Ectodermal cell (in vitro differentiated cells): ENCODE results near the gene RGS18.

ENCODE experiments used
- H3K27ac ChIP-seq: 2 replicates; pipeline ENCODE4 v1.7.0; 2013; ENCODE audit warnings: mild to moderate bottlenecking, low read depth, low read length; ENCODE audit not compliant: insufficient read depth, poor library complexity, severe bottlenecking
- H3K27me3 ChIP-seq: 2 replicates; pipeline ENCODE4 v1.7.0; 2013; ENCODE audit warnings: mild to moderate bottlenecking, low read length; ENCODE audit not compliant: insufficient read depth, control insufficient read depth, poor library complexity, severe bottlenecking
- H3K36me3 ChIP-seq: one replicate; pipeline ENCODE4 v1.7.0; 2013; ENCODE audit warnings: low read length; ENCODE audit not compliant: control insufficient read depth, insufficient read depth
- H3K4me1 ChIP-seq: one replicate; pipeline ENCODE4 v1.7.0; 2013; ENCODE audit warnings: low read length; ENCODE audit not compliant: control insufficient read depth, insufficient read depth
- H3K4me3 ChIP-seq: 2 replicates; pipeline ENCODE4 v1.7.0; 2013; ENCODE audit warnings: low read depth, low read length, control low read depth; ENCODE audit not compliant: insufficient read depth
- H3K9me3 ChIP-seq: 2 replicates; pipeline ENCODE4 v1.7.0; 2013; ENCODE audit warnings: mild to moderate bottlenecking, low read length, moderate library complexity; ENCODE audit not compliant: control insufficient read depth
- WGBS, 2 experiments: methylation state at CpG; one replicate each; pipeline ENCODE4 v1.1.7; 2013; ENCODE audit warnings: missing lambda C conversion rate in 2 of 2; 5-methylcytosine and 5-hydroxymethylcytosine counted together

Gene RGS18

GRCh38 chr1:192131914-192132313 lies 26.3 kb upstream of the RGS18 start:
- Histone ChIP-seq H3K27ac (no peak overlapping the region), H3K27me3 (no peaks in the 10 kb centered on the region), H3K4me3 (no peak overlapping the region), H3K4me1 (no peaks in the 10 kb centered on the region), H3K9me3 (no peaks in the 10 kb centered on the region), H3K36me3 (no peaks in the 10 kb centered on the region)
- WGBS, 2 experiments = 85 to 90% methylated on average over 4 of the region's 4 CpGs

GRCh38 chr1:192133350-192133926 lies 24.8 kb upstream of the RGS18 start:
- no peaks in the 10 kb centered on the region for H3K4me1 ChIP-seq
- H3K9me3 ChIP-seq = no peaks in the 10 kb centered on the region
- no peaks in the 10 kb centered on the region for H3K36me3 ChIP-seq
- no peak overlapping the region for H3K4me3 ChIP-seq
- H3K27me3 ChIP-seq = no peaks in the 10 kb centered on the region
- H3K27ac ChIP-seq = no peak overlapping the region
- no CpG with 5 or more reads among the region's 1 CpG for WGBS, 2 experiments

GRCh38 chr1:192140382-192140781 lies 17.9 kb upstream of the RGS18 start:
- Histone ChIP-seq H3K27ac (no peak overlapping the region), H3K9me3 (no peaks in the 10 kb centered on the region), H3K36me3 (no peaks in the 10 kb centered on the region), H3K27me3 (no peaks in the 10 kb centered on the region), H3K4me3 (no peak overlapping the region), H3K4me1 (no peaks in the 10 kb centered on the region)
- WGBS, 2 experiments = 88 to 100% methylated on average over 1 of the region's 1 CpG

- H3K9me3 ChIP-seq = no peaks in the 10 kb centered on the region
- H3K4me3 ChIP-seq = no peak overlapping the region
- no peaks in the 10 kb centered on the region for H3K27me3 ChIP-seq
- H3K27ac ChIP-seq = no peak overlapping the region
- 89 to 94% methylated on average over 3 of the region's 3 CpGs for WGBS, 2 experiments
- H3K36me3 ChIP-seq = no peaks in the 10 kb centered on the region
- H3K4me1 ChIP-seq = no peaks in the 10 kb centered on the region
Measured at GRCh38 chr1:192147221-192147620, 11.0 kb upstream of the RGS18 start.

- 95 to 100% methylated on average over 1 of the region's 1 CpG for WGBS, 2 experiments
- H3K27me3 ChIP-seq = no peaks in the 10 kb centered on the region
- H3K4me3 ChIP-seq = no peak overlapping the region
- no peak overlapping the region for H3K27ac ChIP-seq
- no peaks in the 10 kb centered on the region for H3K36me3 ChIP-seq
- no peaks in the 10 kb centered on the region for H3K4me1 ChIP-seq
- H3K9me3 ChIP-seq = no peaks in the 10 kb centered on the region
Measured at GRCh38 chr1:192147696-192148095, 10.6 kb upstream of the RGS18 start.

GRCh38 chr1:192151176-192151575 lies 7.1 kb upstream of the RGS18 start:
- 88 to 90% methylated on average over 2 of the region's 2 CpGs for WGBS, 2 experiments
- H3K36me3 ChIP-seq = no peaks in the 10 kb centered on the region
- H3K4me1 ChIP-seq = no peaks in the 10 kb centered on the region
- H3K4me3 ChIP-seq = no peak overlapping the region
- no peaks in the 10 kb centered on the region for H3K27me3 ChIP-seq
- no peaks in the 10 kb centered on the region for H3K9me3 ChIP-seq
- H3K27ac ChIP-seq = no peak overlapping the region

GRCh38 chr1:192153276-192153675 lies 5.0 kb upstream of the RGS18 start:
- H3K9me3 ChIP-seq = no peaks in the 10 kb centered on the region
- no peaks in the 10 kb centered on the region for H3K36me3 ChIP-seq
- no peak overlapping the region for H3K4me3 ChIP-seq
- H3K27ac ChIP-seq = no peak overlapping the region
- no peaks in the 10 kb centered on the region for H3K4me1 ChIP-seq
- no peaks in the 10 kb centered on the region for H3K27me3 ChIP-seq

- Histone ChIP-seq H3K27ac (no peak overlapping the region), H3K4me1 (no peaks in the 10 kb centered on the region), H3K9me3 (no peaks in the 10 kb centered on the region), H3K4me3 (no peak overlapping the region), H3K36me3 (no peaks in the 10 kb centered on the region), H3K27me3 (no peaks in the 10 kb centered on the region)
Measured at GRCh38 chr1:192157067-192157466, 1.2 kb upstream of the RGS18 start.

GRCh38 chr1:192159014-192159413 lies 752 bp downstream of the RGS18 start:
- no peaks in the 10 kb centered on the region for H3K9me3 ChIP-seq
- H3K27ac ChIP-seq = no peak overlapping the region
- H3K27me3 ChIP-seq = no peaks in the 10 kb centered on the region
- no peaks in the 10 kb centered on the region for H3K4me1 ChIP-seq
- H3K4me3 ChIP-seq = no peak overlapping the region
- H3K36me3 ChIP-seq = no peaks in the 10 kb centered on the region
- 87 to 100% methylated on average over 1 to 2 of the region's 4 CpGs for WGBS, 2 experiments

GRCh38 chr1:192159781-192160180 lies 1.5 kb downstream of the RGS18 start:
- no peaks in the 10 kb centered on the region for H3K4me1 ChIP-seq
- WGBS, 2 experiments = 89% methylated on average over 2 of the region's 2 CpGs; no CpG with 5 or more reads in 1 of the 2 experiments
- H3K9me3 ChIP-seq = no peaks in the 10 kb centered on the region
- no peaks in the 10 kb centered on the region for H3K36me3 ChIP-seq
- no peak overlapping the region for H3K4me3 ChIP-seq
- H3K27ac ChIP-seq = no peak overlapping the region
- no peaks in the 10 kb centered on the region for H3K27me3 ChIP-seq

GRCh38 chr1:192160196-192160595 lies 1.9 kb downstream of the RGS18 start:
- Histone ChIP-seq H3K4me3 (no peak overlapping the region), H3K4me1 (no peaks in the 10 kb centered on the region), H3K9me3 (no peaks in the 10 kb centered on the region), H3K27ac (no peak overlapping the region), H3K27me3 (no peaks in the 10 kb centered on the region), H3K36me3 (no peaks in the 10 kb centered on the region)
- no CpG with 5 or more reads among the region's 1 CpG for WGBS, 2 experiments
